ENCODE measurements around the gene PNLIPRP3. TPM values are rescaled to one million over a fixed set of nuclear protein-coding genes. Genes with fewer than 3 reads are reported as not detected.

Gene PNLIPRP3
- total and polyA plus RNA-seq, 2 of the 4 experiments (the other 2 are of a cell fraction) = not detected

GRCh38 chr10:116410351-116410750 is 17.3 kb upstream of the PNLIPRP3 start:
- no CpG with 5 or more reads among the region's 5 CpGs for WGBS, 2 experiments (ENCODE audit: extremely low coverage in 2 of 2, insufficient read length in 1 of 2)
- no peak overlapping the region for H2BK5ac ChIP-seq (ENCODE audit: low read depth, low read length, poor library complexity, severe bottlenecking)
- H3K4ac ChIP-seq (ENCODE audit: low read depth, low read length) = no peak overlapping the region
- dilution Hi-C loops (cut with HindIII; ENCODE audit: low sequenced_read_pairs, unreplicated experiment) = no loop called here
- DNase-seq = no peak
- H3K27me3 ChIP-seq (ENCODE audit: control insufficient read depth, insufficient read depth, low read length) = no peaks in the 10 kb centered on the region
- H3K4me1 ChIP-seq (ENCODE audit: control insufficient read depth, insufficient read depth, low read length) = no peaks in the 10 kb centered on the region
- no peak overlapping the region for H3K23ac ChIP-seq (ENCODE audit: low read depth, low read length)
- H3K18ac ChIP-seq (ENCODE audit: low read depth, low read length) = no peak overlapping the region
- ATAC-seq (ENCODE audit: low read depth) = no peak
- no peak overlapping the region for H2BK15ac ChIP-seq (ENCODE audit: low read depth, low read length)
- no peaks in the 10 kb centered on the region for H3K9me3 ChIP-seq (ENCODE audit: control insufficient read depth, insufficient read depth, low read length)
- no peaks in the 10 kb centered on the region for H4K20me1 ChIP-seq (ENCODE audit: insufficient read depth, low read length)
- no peak overlapping the region for H3K56ac ChIP-seq (ENCODE audit: extremely low read depth, insufficient read depth, low read length)
- H3K14ac ChIP-seq (replicated peaks; ENCODE audit: low read depth, low read length) = no peak overlapping the region
- in situ Hi-C loops (cut with MboI; ENCODE audit: low sequenced_read_pairs) = no loop called here
- H3K9ac ChIP-seq (ENCODE audit: low read depth, low read length) = no peak overlapping the region
- no peak overlapping the region for H3K27ac ChIP-seq (ENCODE audit: insufficient read depth, low read length)
- H4K91ac ChIP-seq (ENCODE audit: insufficient read depth, low read depth, low read length) = no peak overlapping the region
- H4K5ac ChIP-seq (ENCODE audit: low read depth, low read length) = no peak overlapping the region
- BruUV-seq (replicated peaks) = no TSS peak
- H3K4me3 ChIP-seq (ENCODE audit: insufficient read depth, low read depth, low read length) = no peak overlapping the region
- H2AK9ac ChIP-seq (replicated peaks; ENCODE audit: low read depth, low read length, poor library complexity) = no peak overlapping the region
- no peaks in the 10 kb centered on the region for H3K79me1 ChIP-seq (ENCODE audit: low read depth in 1 of 2, low read length in 2 of 2)
- H2BK20ac ChIP-seq (ENCODE audit: low read depth, low read length) = no peak overlapping the region
- no peak overlapping the region for H2AK5ac ChIP-seq (ENCODE audit: low read depth, low read length)
- H3K36me3 ChIP-seq (ENCODE audit: control insufficient read depth, insufficient read depth, low read length) = no peaks in the 10 kb centered on the region
- CTCF ChIA-PET = no interaction called here
- TF ChIP-seq SMC3 (IDR thresholded peaks at IDR 0.05; ENCODE audit: low read depth, low read length) (no peak), NFE2L2 (IDR thresholded peaks at IDR 0.05; ENCODE audit: low read depth, low read length) (no peak), MAZ (IDR thresholded peaks at IDR 0.05; ENCODE audit: borderline replicate concordance, low read depth, low read length) (no peak), POLR2A (IDR thresholded peaks at IDR 0.05; ENCODE audit: low read depth, low read length) (no peak), MAFK (IDR thresholded peaks at IDR 0.05; ENCODE audit: low read depth, low read length) (no peak), CTCF (conservative IDR thresholded peaks at IDR 0.05; ENCODE audit: low read depth, low read length) (no peak), RAD21 (IDR thresholded peaks at IDR 0.05; ENCODE audit: low read length) (no peak), USF2 (IDR thresholded peaks at IDR 0.05; ENCODE audit: low read depth, low read length) (no peak), MXI1 (IDR thresholded peaks at IDR 0.05; ENCODE audit: borderline replicate concordance, low read depth, low read length) (no peak), CEBPB (IDR thresholded peaks at IDR 0.05; ENCODE audit: low read depth, low read length) (no peak), BHLHE40 (IDR thresholded peaks at IDR 0.05; ENCODE audit: low read depth, low read length) (no peak), FOS (IDR thresholded peaks at IDR 0.05; ENCODE audit: low read depth, low read length) (no peak), RCOR1 (IDR thresholded peaks at IDR 0.05; ENCODE audit: insufficient replicate concordance, low read length) (no peak), ELK1 (IDR thresholded peaks at IDR 0.05; ENCODE audit: borderline replicate concordance, low read depth, low read length) (no peak), CHD1 (IDR thresholded peaks at IDR 0.05; ENCODE audit: low read depth, low read length) (no peak), RFX5 (IDR thresholded peaks at IDR 0.05; ENCODE audit: low read depth, low read length) (no peak)
- H3K9me1 ChIP-seq (ENCODE audit: insufficient read depth, low read length) = no peaks in the 10 kb centered on the region
- no peak overlapping the region for H2BK120ac ChIP-seq (ENCODE audit: low read depth, low read length)
- H4K8ac ChIP-seq (ENCODE audit: low read depth in 2 of 2, low read length in 2 of 2) = no peak overlapping the region
- POLR2A ChIA-PET (ENCODE audit: unreplicated experiment) = no interaction called here
- H2AFZ ChIP-seq (replicated peaks; ENCODE audit: low read length, poor library complexity) = no peak overlapping the region
- intact Hi-C loops (cut with micrococcal nuclease) = no loop called here
- no peak overlapping the region for H3K4me2 ChIP-seq (ENCODE audit: low read depth, low read length)
